Testis (tissue), 3 donors: ENCODE results near the gene DAZL. TPM values are rescaled to one million over a fixed set of nuclear protein-coding genes. Genes with fewer than 3 reads are reported as not detected.
"Not testable (repeated sequence)": the region's sequence is repeated elsewhere in the genome, so short reads cannot be mapped to it uniquely, and the experiment has no call there.

ENCODE experiments used
- DNase-seq: peaks from one replicate; pipeline ENCODE4 v3.0.0-alpha.2; 2019
- H3K27ac ChIP-seq, 2 donors: fragments of 200-600 bp; sonication (generic); one replicate each; pipeline ENCODE4 v1.5.1; 2019
- H3K27me3 ChIP-seq: fragments of 200-600 bp; sonication (generic); one replicate; pipeline ENCODE4 v1.5.1; 2019
- H3K36me3 ChIP-seq: fragments of 200-600 bp; sonication (generic); one replicate; pipeline ENCODE4 v1.5.1; 2017; ENCODE audit warnings: low read depth; ENCODE audit errors: missing control alignments
- H3K4me1 ChIP-seq: fragments of 200-600 bp; sonication (generic); one replicate; pipeline ENCODE4 v1.5.1; 2019
- H3K4me3 ChIP-seq, 2 donors: fragments of 200-600 bp; sonication (generic); one replicate each; pipeline ENCODE4 v1.5.1; 2017 to 2019
- H3K9me3 ChIP-seq: fragments of 200-600 bp; sonication (generic); one replicate; pipeline ENCODE4 v1.5.1; 2017
- POLR2A ChIP-seq: fragments of 450-650 bp; IDR thresholded peaks from one replicate; pipeline ENCODE4 v1.6.1; 2017; ENCODE audit warnings: antibody characterized with exemption, mild to moderate bottlenecking, moderate library complexity
- WGBS, 2 donors: methylation state at CpG; one replicate each; pipeline ENCODE4 v1.1.5; 2018; 5-methylcytosine and 5-hydroxymethylcytosine counted together
- intact Hi-C: fragments of 100-400 bp; cut with DNase I; formaldehyde crosslinking; loops from one replicate; pipeline ENCODE4 v1.15.1; 2023; ENCODE audit warnings: low total_unique reads
- polyA plus RNA-seq: library from polyadenylated mRNA; stranded (reverse); fragments of 350-450 nt; fragmentation: Illumina TruSeq; extraction: RNeasy Lipid Tissue Mini Kit (QIAGEN cat#74804); gene quantifications from one replicate; pipeline ENCODE4 v1.2.3, GENCODE V29; 2014; ENCODE audit warnings: low read depth, low replicate concordance; ENCODE audit not compliant: insufficient read depth
- total RNA-seq, 2 donors: library from RNA; depleted of rRNA; stranded (reverse); fragments of >200 nt; gene quantifications; one replicate each; pipeline ENCODE4 v1.2.3, GENCODE V29; 2016
- TF ChIP-seq, protein P1 (sequence below), 3 experiments: fragments of 450-650 bp in 2 of 3; fragments of 200-600 bp in 1 of 3; sonication (generic) in 1 of 3; IDR thresholded peaks; one replicate each; pipeline ENCODE4 v1.5.1; 2016 to 2019; ENCODE audit warnings: antibody characterized with exemption in 3 of 3, mild to moderate bottlenecking in 2 of 3, moderate library complexity in 1 of 3

DAZL gene
- total and polyA plus RNA-seq, 3 donors from 2014 or later, result 49.8 to 124 (median 71.5) TPM

DNA sequence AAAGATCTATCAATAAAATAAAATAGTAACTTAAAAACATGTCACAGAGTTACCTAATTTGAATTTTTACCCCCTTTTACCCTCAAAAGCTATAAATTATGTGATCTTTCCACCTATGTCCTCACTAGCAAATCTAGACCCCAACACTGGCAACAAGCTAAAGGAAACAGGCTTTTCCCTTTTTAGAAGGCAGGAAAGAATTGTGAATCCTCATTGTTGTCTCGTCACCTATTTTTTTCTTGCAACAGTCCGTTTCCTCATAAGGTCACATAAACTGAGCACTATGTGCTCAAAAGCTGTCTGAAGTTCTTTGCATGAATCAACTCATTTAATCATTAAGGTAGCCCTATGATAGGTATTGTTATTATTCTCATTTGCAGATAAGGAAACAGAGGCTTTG is 34.6 kb upstream of the DAZL start:
- no peak overlapping the region for H3K27ac ChIP-seq
- no peaks in the 10 kb centered on the region for H3K27me3 ChIP-seq
- 44 to 65% methylated on average over 2 of the region's 2 CpGs for WGBS, 2 donors
- no peaks in the 10 kb centered on the region for H3K36me3 ChIP-seq
- DNase-seq, result no peak
- no peaks in the 10 kb centered on the region for H3K9me3 ChIP-seq
- intact Hi-C loops, result no loop called here
- TF ChIP-seq, protein P1, sequence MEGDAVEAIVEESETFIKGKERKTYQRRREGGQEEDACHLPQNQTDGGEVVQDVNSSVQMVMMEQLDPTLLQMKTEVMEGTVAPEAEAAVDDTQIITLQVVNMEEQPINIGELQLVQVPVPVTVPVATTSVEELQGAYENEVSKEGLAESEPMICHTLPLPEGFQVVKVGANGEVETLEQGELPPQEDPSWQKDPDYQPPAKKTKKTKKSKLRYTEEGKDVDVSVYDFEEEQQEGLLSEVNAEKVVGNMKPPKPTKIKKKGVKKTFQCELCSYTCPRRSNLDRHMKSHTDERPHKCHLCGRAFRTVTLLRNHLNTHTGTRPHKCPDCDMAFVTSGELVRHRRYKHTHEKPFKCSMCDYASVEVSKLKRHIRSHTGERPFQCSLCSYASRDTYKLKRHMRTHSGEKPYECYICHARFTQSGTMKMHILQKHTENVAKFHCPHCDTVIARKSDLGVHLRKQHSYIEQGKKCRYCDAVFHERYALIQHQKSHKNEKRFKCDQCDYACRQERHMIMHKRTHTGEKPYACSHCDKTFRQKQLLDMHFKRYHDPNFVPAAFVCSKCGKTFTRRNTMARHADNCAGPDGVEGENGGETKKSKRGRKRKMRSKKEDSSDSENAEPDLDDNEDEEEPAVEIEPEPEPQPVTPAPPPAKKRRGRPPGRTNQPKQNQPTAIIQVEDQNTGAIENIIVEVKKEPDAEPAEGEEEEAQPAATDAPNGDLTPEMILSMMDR (IDR thresholded peaks at IDR 0.05), result no peak
- no peak for TF ChIP-seq POLR2A
- H3K4me1 ChIP-seq, result no peaks in the 10 kb centered on the region
- H3K4me3 ChIP-seq, result no peak overlapping the region

DNA sequence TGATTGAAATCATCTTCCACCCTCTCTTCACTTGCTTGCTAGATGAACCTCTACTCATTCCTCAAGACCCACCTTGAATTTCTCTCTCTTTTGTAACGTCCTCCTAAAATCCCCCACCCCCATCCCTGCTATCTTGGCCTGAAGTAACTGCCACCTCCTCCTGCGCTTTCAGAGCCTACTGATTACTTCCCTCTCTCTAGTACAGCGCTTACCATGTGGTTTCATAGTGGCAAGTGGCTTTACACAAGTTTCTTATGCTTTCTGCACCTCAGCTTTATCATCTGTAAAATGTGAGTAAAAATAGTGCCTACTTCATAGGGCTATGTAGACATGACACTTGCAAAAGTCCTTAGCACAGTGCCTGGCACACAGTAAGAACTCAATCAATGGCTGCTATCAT is 28.7 kb upstream of the DAZL start:
- no peak for DNase-seq
- Histone ChIP-seq H3K4me1 (peaks cover 3% of the 10 kb centered on the region), H3K27ac (no peak overlapping the region), H3K9me3 (no peaks in the 10 kb centered on the region), H3K27me3 (no peaks in the 10 kb centered on the region), H3K36me3 (no peaks in the 10 kb centered on the region), H3K4me3 (no peak overlapping the region)
- TF ChIP-seq, protein P1 (IDR thresholded peaks at IDR 0.05), result no peak
- no peak for TF ChIP-seq POLR2A
- intact Hi-C loops, result no loop called here
- WGBS, 2 donors, result 83 to 86% methylated on average over 3 of the region's 3 CpGs

DNA sequence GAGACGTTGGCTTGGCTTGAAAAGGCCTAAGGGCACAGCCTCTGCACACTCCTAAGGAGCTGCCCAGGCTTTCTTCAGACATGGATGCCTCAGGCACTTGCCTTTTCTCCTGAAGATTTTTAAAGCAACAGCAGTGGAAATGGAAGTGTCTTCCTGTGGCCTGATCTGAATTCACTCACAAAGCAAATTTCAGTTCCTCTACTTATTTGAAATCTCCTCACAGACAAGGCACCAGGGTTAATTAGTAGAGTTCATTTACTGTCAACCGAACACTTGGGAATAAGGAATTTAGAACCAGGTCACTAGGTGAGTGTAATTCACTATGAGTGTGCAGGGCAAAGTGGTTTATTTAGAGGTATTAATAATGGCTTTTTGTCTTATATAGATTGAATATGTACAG is 27.2 kb upstream of the DAZL start:
- H3K9me3 ChIP-seq, result no peaks in the 10 kb centered on the region
- TF ChIP-seq POLR2A, result no peak
- TF ChIP-seq, protein P1 (IDR thresholded peaks at IDR 0.05), result no peak
- no peak overlapping the region for H3K4me3 ChIP-seq
- no peaks in the 10 kb centered on the region for H3K27me3 ChIP-seq
- H3K27ac ChIP-seq, result no peak overlapping the region
- no peaks in the 10 kb centered on the region for H3K36me3 ChIP-seq
- H3K4me1 ChIP-seq, result peaks cover 3% of the 10 kb centered on the region
- 69 to 75% methylated on average over 2 of the region's 2 CpGs for WGBS, 2 donors
- intact Hi-C loops, result no loop called here
- no peak for DNase-seq

DNA sequence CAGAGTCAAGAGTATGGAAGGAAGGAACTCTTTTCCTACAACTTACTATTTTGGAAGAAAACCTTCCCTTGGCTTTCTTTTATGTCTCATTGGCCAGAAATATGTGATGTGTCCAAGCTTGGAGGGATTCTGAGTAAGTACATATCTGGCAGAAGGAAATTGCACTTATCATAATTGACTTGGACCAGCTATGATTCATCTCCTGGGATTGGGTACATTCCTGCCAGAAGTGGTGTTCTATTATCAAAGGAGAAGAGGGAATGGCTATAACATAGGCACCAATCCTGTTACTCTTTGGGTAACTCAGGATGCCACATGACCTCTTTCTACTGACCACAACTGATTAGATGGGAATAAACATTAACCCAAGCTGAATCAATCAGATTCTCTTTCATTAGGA is 13.5 kb upstream of the DAZL start:
- Histone ChIP-seq H3K36me3 (no peaks in the 10 kb centered on the region), H3K4me3 (no peak overlapping the region), H3K9me3 (no peaks in the 10 kb centered on the region), H3K4me1 (no peaks in the 10 kb centered on the region), H3K27ac (no peak overlapping the region), H3K27me3 (no peaks in the 10 kb centered on the region)
- TF ChIP-seq, protein P1 (IDR thresholded peaks at IDR 0.05), result no peak
- no peak for TF ChIP-seq POLR2A
- intact Hi-C loops, result no loop called here
- no peak for DNase-seq

DNA sequence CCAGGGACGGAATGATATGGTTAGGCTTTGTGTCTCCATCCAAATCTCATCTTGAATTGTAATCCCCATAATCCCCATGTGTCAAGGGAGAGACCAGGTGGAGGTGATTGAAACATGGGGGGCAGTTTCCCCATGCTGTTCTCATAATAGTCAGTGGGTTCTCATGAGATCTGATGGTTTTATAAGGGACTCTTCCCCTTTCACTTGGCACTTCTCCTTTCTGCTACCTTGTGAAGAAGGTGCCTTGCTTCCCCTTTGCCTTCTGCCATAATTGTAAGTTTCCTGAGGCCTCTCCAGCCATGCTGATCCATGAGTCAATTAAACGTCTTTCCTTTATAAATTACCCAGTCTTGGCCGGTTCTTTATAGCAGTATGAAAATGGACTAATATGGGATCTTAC is 11.9 kb upstream of the DAZL start:
- intact Hi-C loops, DNase-seq, H3K9me3 ChIP-seq, H3K36me3 ChIP-seq, H3K27me3 ChIP-seq, H3K27ac ChIP-seq, H3K4me1 ChIP-seq, H3K4me3 ChIP-seq: not testable (repeated sequence)
- WGBS, 2 donors, result 90 to 91% methylated on average over 3 of the region's 3 CpGs
